HepG2 (cell line): ENCODE data around the gene CDK5RAP2. TPM values are rescaled to one million over a fixed set of nuclear protein-coding genes. Genes with fewer than 3 reads are reported as not detected.

Experiments
- ATAC-seq: fragments of 200-7000 bp; cut with Tn5 transposase; 3 replicates; pipeline ENCODE4 v1.9.1; 2020; ENCODE audit warnings: mild to moderate bottlenecking, moderate library complexity
- BruUV-seq: library from RNA; stranded (reverse); fragments of 400-500 nt; replicated peaks from 2 replicates; lab custom pipeline; 2021; lab: Mats Ljungman, UMichigan
- CTCF ChIA-PET: fragments of 300-600 bp; formaldehyde crosslinking; extraction: SDS; loops from one replicate; lab custom pipeline; 2021; ENCODE audit warnings: low total read pairs, inconsistent platforms, low intra/inter-chr PET ratio; lab: Yijun Ruan, JAX
- POLR2A ChIA-PET: fragments of 350-600 bp; sonication (Branson Sonifier 250); formaldehyde crosslinking; loops from one replicate; lab custom pipeline; 2020; ENCODE audit warnings: antibody characterized with exemption, inconsistent platforms; lab: Yijun Ruan, JAX
- DNase-seq: peaks from one replicate; pipeline ENCODE4 v3.0.0-alpha.2; 2015; ENCODE audit warnings: low spot score
- FAIRE-seq: peaks from 3 replicates; lab custom pipeline; 2011; peaks lifted over from hg19 to GRCh38; lab: Jason Lieb, UNC
- H2AFZ ChIP-seq: one replicate; pipeline ENCODE4 v1.6.1; 2011; ENCODE audit warnings: low read length, inconsistent platforms
- H3K27ac ChIP-seq: fragments of 300-600 bp; 3 replicates; pipeline ENCODE4 v1.8.0; 2011; ENCODE audit warnings: mixed run types, mild to moderate bottlenecking, mixed read lengths, low read length, inconsistent platforms; ENCODE audit not compliant: insufficient read depth; ENCODE audit errors: extremely low read length
- H3K27me3 ChIP-seq, 2 experiments: fragments of 200-600 bp in 1 of 2; 2 replicates in 1 of 2; 3 replicates in 1 of 2; pipeline versions ENCODE4 v1.6.0 to v1.8.0; 2011; ENCODE audit warnings: low read length in 2 of 2, mild to moderate bottlenecking in 2 of 2, moderate library complexity in 2 of 2, inconsistent platforms in 1 of 2; ENCODE audit not compliant: insufficient read depth in 2 of 2, control insufficient read depth in 1 of 2
- H3K36me3 ChIP-seq, 2 experiments: fragments of 200-600 bp in 1 of 2; replicated peaks in 1 of 2; 2 replicates in 1 of 2; 3 replicates in 1 of 2; pipeline versions ENCODE4 v1.5.1 to v1.8.0; 2011; ENCODE audit warnings: low read length in 2 of 2, inconsistent platforms in 1 of 2; ENCODE audit not compliant: insufficient read depth in 2 of 2, control insufficient read depth in 1 of 2
- H3K4me1 ChIP-seq: 2 replicates; pipeline ENCODE4 v1.5.1; 2012; ENCODE audit warnings: low read length, inconsistent platforms; ENCODE audit not compliant: insufficient read depth
- H3K4me2 ChIP-seq: 2 replicates; pipeline ENCODE4 v1.6.0; 2011; ENCODE audit warnings: low read depth, low read length, inconsistent platforms
- H3K4me3 ChIP-seq, 3 experiments: fragments of 200-600 bp in 1 of 3; sonication (generic), shearing (Covaris generic) in 1 of 3; replicated peaks in 1 of 3; 2 replicates each; pipeline ENCODE4 v1.5.1; 2011 to 2016; ENCODE audit warnings: low read length in 3 of 3, inconsistent platforms in 2 of 3, low read depth in 2 of 3, mild to moderate bottlenecking in 2 of 3, control low read depth in 1 of 3, mixed read lengths in 1 of 3; ENCODE audit not compliant: insufficient read depth in 1 of 3
- H3K79me2 ChIP-seq: one replicate; pipeline ENCODE4 v1.6.1; 2011; ENCODE audit warnings: low read length, inconsistent platforms; ENCODE audit not compliant: insufficient read depth
- H3K9ac ChIP-seq: 2 replicates; pipeline ENCODE4 v1.6.0; 2011; ENCODE audit warnings: mild to moderate bottlenecking, low read depth, low read length, inconsistent platforms; ENCODE audit not compliant: insufficient read depth
- H3K9me3 ChIP-seq: 2 replicates; pipeline ENCODE4 v1.5.1; 2012; ENCODE audit warnings: mild to moderate bottlenecking, low read length
- H4K20me1 ChIP-seq: 2 replicates; pipeline ENCODE4 v1.6.0; 2011; ENCODE audit warnings: inconsistent platforms, mild to moderate bottlenecking, low read length, moderate library complexity; ENCODE audit not compliant: insufficient read depth
- FIP1L1 ChIP-seq: fragments of 200-400 bp; formaldehyde crosslinking; IDR thresholded peaks from 2 replicates; pipeline ENCODE4 v1.6.1; 2018; ENCODE audit warnings: low read depth, mild to moderate bottlenecking, low read length, moderate library complexity, borderline replicate concordance; ENCODE audit not compliant: insufficient read depth
- GATAD1 ChIP-seq: IDR thresholded peaks from 2 replicates; pipeline ENCODE4 v1.6.1; 2016; ENCODE audit warnings: missing genetic modification reagents, missing compliant biosample characterization
- GZF1 ChIP-seq: sonication (generic); formaldehyde crosslinking; IDR thresholded peaks from 2 replicates; pipeline ENCODE4 v1.5.1; 2020; ENCODE audit warnings: mild to moderate bottlenecking, missing genetic modification reagents
- HOXA9 ChIP-seq: sonication (generic); formaldehyde crosslinking; IDR thresholded peaks from 2 replicates; pipeline ENCODE4 v1.8.1; 2022; ENCODE audit warnings: missing genetic modification reagents, mild to moderate bottlenecking, moderate library complexity, borderline replicate concordance
- KLF13 ChIP-seq: sonication (generic); formaldehyde crosslinking; IDR thresholded peaks from 2 replicates; pipeline ENCODE4 v1.4.0; 2020; ENCODE audit warnings: mild to moderate bottlenecking, missing genetic modification reagents
- POGZ ChIP-seq: sonication (generic); formaldehyde crosslinking; IDR thresholded peaks from 2 replicates; pipeline ENCODE4 v1.4.0; 2020; ENCODE audit warnings: mild to moderate bottlenecking, missing genetic modification reagents
- SKI ChIP-seq: fragments of 450-650 bp; IDR thresholded peaks from one replicate; pipeline ENCODE4 v1.6.1; 2018; ENCODE audit warnings: mild to moderate bottlenecking; ENCODE audit not compliant: partially characterized antibody
- SNAI1 ChIP-seq: sonication (generic); formaldehyde crosslinking; IDR thresholded peaks from 2 replicates; pipeline ENCODE4 v1.5.0; 2020; ENCODE audit warnings: mild to moderate bottlenecking, missing genetic modification reagents, borderline replicate concordance
- ZBTB4 ChIP-seq: sonication (generic); formaldehyde crosslinking; IDR thresholded peaks from 2 replicates; pipeline ENCODE4 v1.4.0; 2020; ENCODE audit warnings: missing genetic modification reagents, mild to moderate bottlenecking, borderline replicate concordance
- ZNF12 ChIP-seq: sonication (generic); formaldehyde crosslinking; IDR thresholded peaks from 2 replicates; pipeline ENCODE4 v1.5.0; 2020; ENCODE audit warnings: missing genetic modification reagents
- ZNF530 ChIP-seq: sonication (generic); formaldehyde crosslinking; IDR thresholded peaks from 2 replicates; pipeline ENCODE4 v1.5.0; 2020; ENCODE audit warnings: low read depth, mild to moderate bottlenecking, missing genetic modification reagents
- ZNF576 ChIP-seq: sonication (generic); formaldehyde crosslinking; IDR thresholded peaks from 2 replicates; pipeline ENCODE4 v1.4.0; 2020; ENCODE audit warnings: mild to moderate bottlenecking, missing genetic modification reagents
- WGBS: methylation state at CpG from one replicate; pipeline ENCODE4 v1.1.6; 2017; ENCODE audit warnings: low lambda C conversion rate; 5-methylcytosine and 5-hydroxymethylcytosine counted together
- in situ Hi-C: cut with HindIII; loops from 2 replicates; pipeline ENCODE4 v1.10.0; 2017; ENCODE audit warnings: low pct_unique_long_range_greater_than_20kb; ENCODE audit not compliant: extremely low pct_ligation_motif_present
- intact Hi-C: fragments of 100-400 bp; cut with micrococcal nuclease; formaldehyde crosslinking; loops from one replicate; pipeline ENCODE4 v1.10.0; 2022; ENCODE audit not compliant: unreplicated experiment
- polyA plus RNA-seq, 8 experiments: library from polyadenylated mRNA; depleted of rRNA in 3 of 8; stranded (reverse) in 7 of 8; unstranded in 1 of 8; fragments of >200 nt; fragmentation: Illumina TruSeq in 4 of 8; extraction: Trizol in 4 of 8; gene quantifications; 2 replicates each; pipeline versions ENCODE4 v1.2.1 to v1.2.3, GENCODE V29; 2011 to 2016; ENCODE audit warnings: low read depth in 4 of 8, missing spikeins in 1 of 8, mixed read lengths in 1 of 8; ENCODE audit not compliant: insufficient read depth in 1 of 8
- total RNA-seq, 5 experiments: library from RNA; depleted of rRNA; stranded (reverse); fragments of >200 nt; fragmentation: Illumina TruSeq; extraction: Trizol; gene quantifications; 2 replicates each; pipeline ENCODE4 v1.2.3, GENCODE V29; 2016; ENCODE audit warnings: low read depth in 1 of 5
- TF ChIP-seq, protein P1 (sequence below): sonication (generic); formaldehyde crosslinking; IDR thresholded peaks from 2 replicates; pipeline ENCODE4 v1.5.0; 2020; ENCODE audit warnings: missing genetic modification reagents
- TF ChIP-seq, protein P2 (sequence below): sonication (generic); formaldehyde crosslinking; IDR thresholded peaks from 2 replicates; pipeline ENCODE4 v1.8.0; 2022; ENCODE audit warnings: mild to moderate bottlenecking, missing genetic modification reagents, moderate library complexity

CDK5RAP2 gene
- total and polyA plus RNA-seq, 2 of the 13 experiments (the other 11 are each of a cell fraction or from before 2014, with no cell fraction given), result 31.8 to 42.2 TPM

DNA sequence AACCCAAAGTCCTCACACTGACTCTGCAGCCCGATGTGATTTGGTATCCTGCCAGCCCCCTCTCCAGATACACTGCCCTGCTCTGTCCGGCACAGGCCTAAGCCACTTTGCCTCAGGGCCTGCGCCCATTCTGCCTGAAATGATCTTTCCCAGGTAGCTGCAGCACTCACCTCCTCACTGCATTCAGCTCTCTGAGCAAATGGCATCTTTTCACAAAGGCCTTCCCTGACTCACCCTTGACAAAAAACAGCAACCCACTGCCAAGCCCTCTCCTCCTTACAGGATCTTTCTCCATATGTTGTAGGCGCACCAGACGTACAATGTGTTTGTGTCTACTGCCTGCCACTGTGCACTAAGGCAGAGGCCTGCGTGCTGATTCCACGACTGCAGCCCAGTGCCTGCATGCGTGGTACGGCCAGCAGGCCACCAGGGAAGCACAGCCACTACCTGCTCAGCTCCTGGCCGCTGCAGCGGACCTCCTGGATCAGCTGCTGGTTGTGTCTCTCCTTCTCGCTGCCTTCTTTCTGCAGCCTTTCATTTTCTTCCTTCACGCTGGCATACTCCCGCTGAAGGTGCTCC lies 171.2 kb downstream of the CDK5RAP2 start:
- H3K4me3 ChIP-seq, result no peak overlapping the region
- no peak overlapping the region for H3K4me2 ChIP-seq
- in situ Hi-C loops, result loop anchor here (10.0 kb wide), 1 partner anchor 56 kb away; no protein-coding TSS in a partner anchor
- BruUV-seq, result no TSS peak
- H3K79me2 ChIP-seq, result no peaks in the 10 kb centered on the region
- TF ChIP-seq SNAI1 (CRISPR knock-in tag) (no peak), KLF13 (CRISPR knock-in tag) (no peak), SKI (no peak), POGZ (CRISPR knock-in tag) (no peak), GATAD1 (no peak), FIP1L1 (no peak), ZNF576 (no peak), ZNF530 (CRISPR knock-in tag) (no peak), ZNF12 (CRISPR knock-in tag) (no peak), GZF1 (CRISPR knock-in tag) (no peak), HOXA9 (CRISPR knock-in tag) (no peak), ZBTB4 (no peak)
- TF ChIP-seq, protein P1, sequence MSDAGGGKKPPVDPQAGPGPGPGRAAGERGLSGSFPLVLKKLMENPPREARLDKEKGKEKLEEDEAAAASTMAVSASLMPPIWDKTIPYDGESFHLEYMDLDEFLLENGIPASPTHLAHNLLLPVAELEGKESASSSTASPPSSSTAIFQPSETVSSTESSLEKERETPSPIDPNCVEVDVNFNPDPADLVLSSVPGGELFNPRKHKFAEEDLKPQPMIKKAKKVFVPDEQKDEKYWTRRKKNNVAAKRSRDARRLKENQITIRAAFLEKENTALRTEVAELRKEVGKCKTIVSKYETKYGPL (CRISPR knock-in tag), result no peak
- TF ChIP-seq, protein P2, sequence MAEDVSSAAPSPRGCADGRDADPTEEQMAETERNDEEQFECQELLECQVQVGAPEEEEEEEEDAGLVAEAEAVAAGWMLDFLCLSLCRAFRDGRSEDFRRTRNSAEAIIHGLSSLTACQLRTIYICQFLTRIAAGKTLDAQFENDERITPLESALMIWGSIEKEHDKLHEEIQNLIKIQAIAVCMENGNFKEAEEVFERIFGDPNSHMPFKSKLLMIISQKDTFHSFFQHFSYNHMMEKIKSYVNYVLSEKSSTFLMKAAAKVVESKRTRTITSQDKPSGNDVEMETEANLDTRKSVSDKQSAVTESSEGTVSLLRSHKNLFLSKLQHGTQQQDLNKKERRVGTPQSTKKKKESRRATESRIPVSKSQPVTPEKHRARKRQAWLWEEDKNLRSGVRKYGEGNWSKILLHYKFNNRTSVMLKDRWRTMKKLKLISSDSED (CRISPR knock-in tag), result no peak
- DNase-seq (no peak), ATAC-seq (no peak), FAIRE-seq (no peak)
- no peaks in the 10 kb centered on the region for H4K20me1 ChIP-seq
- ChIA-PET CTCF (no interaction called here), POLR2A (interaction anchor here (0.9 to 1.1 kb wide), 2 partner anchors 22 to 24 kb away, joined by 3 to 5 read pairs; no protein-coding TSS in a partner anchor)
- intact Hi-C loops, result no loop called here
- no peak overlapping the region for H3K9ac ChIP-seq
- H2AFZ ChIP-seq, result no peak overlapping the region
- peaks cover 42 to 95% of the 10 kb centered on the region in 2 experiments for H3K36me3 ChIP-seq
- no peak overlapping the region for H3K27ac ChIP-seq
- WGBS, result 97% methylated on average over 14 of the region's 14 CpGs
- peaks cover 11% of the 10 kb centered on the region; the same call in 1 of the 2 replicates for H3K4me1 ChIP-seq
- no peaks in the 10 kb centered on the region for H3K27me3 ChIP-seq
- no peaks in the 10 kb centered on the region for H3K9me3 ChIP-seq
